ENCODE measurements around the gene ARHGAP26. TPM values are rescaled to one million over a fixed set of nuclear protein-coding genes. Genes with fewer than 3 reads are reported as not detected.

Gene ARHGAP26, protein sequence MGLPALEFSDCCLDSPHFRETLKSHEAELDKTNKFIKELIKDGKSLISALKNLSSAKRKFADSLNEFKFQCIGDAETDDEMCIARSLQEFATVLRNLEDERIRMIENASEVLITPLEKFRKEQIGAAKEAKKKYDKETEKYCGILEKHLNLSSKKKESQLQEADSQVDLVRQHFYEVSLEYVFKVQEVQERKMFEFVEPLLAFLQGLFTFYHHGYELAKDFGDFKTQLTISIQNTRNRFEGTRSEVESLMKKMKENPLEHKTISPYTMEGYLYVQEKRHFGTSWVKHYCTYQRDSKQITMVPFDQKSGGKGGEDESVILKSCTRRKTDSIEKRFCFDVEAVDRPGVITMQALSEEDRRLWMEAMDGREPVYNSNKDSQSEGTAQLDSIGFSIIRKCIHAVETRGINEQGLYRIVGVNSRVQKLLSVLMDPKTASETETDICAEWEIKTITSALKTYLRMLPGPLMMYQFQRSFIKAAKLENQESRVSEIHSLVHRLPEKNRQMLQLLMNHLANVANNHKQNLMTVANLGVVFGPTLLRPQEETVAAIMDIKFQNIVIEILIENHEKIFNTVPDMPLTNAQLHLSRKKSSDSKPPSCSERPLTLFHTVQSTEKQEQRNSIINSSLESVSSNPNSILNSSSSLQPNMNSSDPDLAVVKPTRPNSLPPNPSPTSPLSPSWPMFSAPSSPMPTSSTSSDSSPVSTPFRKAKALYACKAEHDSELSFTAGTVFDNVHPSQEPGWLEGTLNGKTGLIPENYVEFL
- total RNA-seq (2012; rRNA removed) = 2.0 and 6.1 TPM in 2 replicates

DNA sequence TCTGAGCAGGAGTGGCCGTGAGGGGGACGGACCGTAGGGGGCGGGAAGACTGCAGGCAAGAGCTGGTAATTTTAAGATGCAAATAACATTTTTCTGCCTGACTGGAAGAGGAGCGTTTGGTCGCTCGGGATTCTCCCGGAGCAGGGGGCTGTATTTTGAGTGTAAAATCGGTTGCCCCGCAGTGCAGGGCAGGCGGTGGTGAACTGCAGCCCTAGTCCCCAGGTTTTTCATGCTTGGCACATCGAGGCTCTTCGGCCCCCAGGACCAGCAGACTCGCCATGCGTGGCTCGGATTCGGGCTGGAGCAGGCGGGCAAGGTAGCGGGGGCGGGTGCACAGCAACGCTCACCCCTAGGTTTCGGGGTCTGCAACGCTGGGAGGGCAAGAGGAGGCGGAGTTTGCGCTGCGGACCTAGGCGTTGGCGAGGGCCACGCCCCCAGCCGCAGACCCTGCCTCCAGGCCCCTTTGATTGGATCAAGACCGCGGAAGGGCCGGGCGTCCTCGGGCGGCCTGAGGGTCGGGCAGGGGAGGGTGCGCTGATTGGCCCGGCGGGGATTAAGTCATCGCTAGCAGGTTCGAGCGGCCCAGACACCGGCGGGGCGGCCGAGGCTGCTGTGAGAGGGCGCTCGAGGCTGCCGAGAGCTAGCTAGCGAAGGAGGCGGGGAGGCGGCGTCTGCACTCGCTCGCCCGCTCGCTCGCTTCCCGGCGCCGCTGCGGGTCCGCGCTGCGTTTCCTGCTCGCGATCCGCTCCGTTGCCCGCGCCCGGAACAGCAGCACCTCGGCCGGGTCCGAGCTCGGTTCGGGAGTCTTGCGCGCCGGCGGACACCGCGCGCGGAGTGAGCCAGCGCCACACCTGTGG, at the start of gene ARHGAP26:
Gene ARHGAP26 (plus strand): TSS at position 585 of the 857 bp plus-strand sequence. CDS start 385 bp downstream, outside the sequence.
- H3K4me1 ChIP-seq (ENCODE audit: control insufficient read depth, insufficient read depth, low read length) = peaks cover 10% of the 10 kb centered on the region
- peak within 1 kb of the TSS; percentile 98 for H3K4me2 ChIP-seq (ENCODE audit: low read length)
- H3K9me3 ChIP-seq (replicated peaks; ENCODE audit: low read length) = no peaks in the 10 kb centered on the region
- H3K27me3 ChIP-seq (ENCODE audit: control insufficient read depth, insufficient read depth, low read length) = peaks cover 5% of the 10 kb centered on the region
- peak within 1 kb of the TSS; percentile 100 for H3K4me3 ChIP-seq (ENCODE audit: low read length)
- H3K36me3 ChIP-seq (ENCODE audit: insufficient read depth, low read length) = no peaks in the 10 kb centered on the region
- H3K9ac ChIP-seq (ENCODE audit: low read depth, low read length) = peak within 1 kb of the TSS; percentile 75

DNA sequence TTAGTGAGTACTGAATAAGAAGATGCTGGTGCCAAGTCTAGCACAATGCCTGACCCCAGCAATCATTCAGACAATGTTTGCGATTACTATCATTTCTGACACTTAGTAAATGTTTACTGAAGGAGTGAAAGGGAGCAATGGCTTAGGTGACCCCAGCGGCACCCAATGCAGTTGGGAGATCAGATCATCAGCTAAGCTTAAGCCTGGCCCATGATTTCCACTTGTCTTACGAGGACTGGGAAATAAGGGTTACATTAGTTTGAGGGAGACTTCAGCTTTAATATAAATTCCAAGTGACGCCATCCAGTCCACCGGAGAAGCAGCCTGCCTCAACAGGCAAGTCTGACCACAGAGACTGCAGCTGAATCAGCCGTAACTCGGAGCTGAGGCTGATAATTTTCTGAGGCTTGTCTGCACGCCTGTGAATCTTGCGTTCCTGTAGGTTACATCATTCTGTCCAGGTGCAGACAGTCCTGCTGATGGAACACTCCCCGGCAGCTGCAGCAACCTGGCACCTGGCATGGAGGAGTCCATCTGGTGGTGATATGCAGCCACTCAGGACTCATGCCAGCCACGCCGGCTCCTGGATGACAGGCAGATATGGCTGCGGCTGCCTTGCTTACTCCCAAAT, 49.4 kb upstream of the ARHGAP26 start:
- Histone ChIP-seq H3K9me3 (replicated peaks; ENCODE audit: low read length) (no peaks in the 10 kb centered on the region), H3K9ac (ENCODE audit: low read depth, low read length) (no peak overlapping the region), H3K4me1 (ENCODE audit: control insufficient read depth, insufficient read depth, low read length) (peaks cover 32% of the 10 kb centered on the region), H3K4me3 (ENCODE audit: low read length) (no peak overlapping the region), H3K4me2 (ENCODE audit: low read length) (peak overlapping the region; percentile 32), H3K27me3 (ENCODE audit: control insufficient read depth, insufficient read depth, low read length) (no peaks in the 10 kb centered on the region), H3K36me3 (ENCODE audit: insufficient read depth, low read length) (no peaks in the 10 kb centered on the region)

DNA sequence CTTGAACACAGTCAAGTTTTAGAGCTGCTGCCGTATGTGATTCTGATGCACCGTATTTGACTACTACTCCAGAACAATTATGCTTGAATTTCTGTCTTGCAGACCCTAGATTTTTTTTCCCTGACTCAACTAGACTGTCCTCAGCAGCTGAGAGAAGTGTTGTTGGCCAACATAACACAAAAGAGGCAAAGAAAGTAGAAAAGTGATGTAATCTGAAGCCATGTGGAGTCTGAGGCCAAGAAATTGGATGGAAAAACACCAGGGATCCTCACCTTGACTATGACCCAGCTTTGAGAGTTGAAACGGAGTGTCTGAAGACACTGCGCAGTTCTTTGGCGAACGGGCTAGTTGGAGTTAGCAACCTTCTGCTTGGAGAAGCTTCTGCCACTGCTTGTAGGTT, 48.0 kb upstream of the ARHGAP26 start:
- H3K9me3 ChIP-seq (replicated peaks; ENCODE audit: low read length) = no peaks in the 10 kb centered on the region
- H3K4me3 ChIP-seq (ENCODE audit: low read length) = no peak overlapping the region
- H3K36me3 ChIP-seq (ENCODE audit: insufficient read depth, low read length) = no peaks in the 10 kb centered on the region
- no peak overlapping the region for H3K4me2 ChIP-seq (ENCODE audit: low read length)
- H3K4me1 ChIP-seq (ENCODE audit: control insufficient read depth, insufficient read depth, low read length) = peaks cover 41% of the 10 kb centered on the region
- no peak overlapping the region for H3K9ac ChIP-seq (ENCODE audit: low read depth, low read length)
- H3K27me3 ChIP-seq (ENCODE audit: control insufficient read depth, insufficient read depth, low read length) = no peaks in the 10 kb centered on the region

DNA sequence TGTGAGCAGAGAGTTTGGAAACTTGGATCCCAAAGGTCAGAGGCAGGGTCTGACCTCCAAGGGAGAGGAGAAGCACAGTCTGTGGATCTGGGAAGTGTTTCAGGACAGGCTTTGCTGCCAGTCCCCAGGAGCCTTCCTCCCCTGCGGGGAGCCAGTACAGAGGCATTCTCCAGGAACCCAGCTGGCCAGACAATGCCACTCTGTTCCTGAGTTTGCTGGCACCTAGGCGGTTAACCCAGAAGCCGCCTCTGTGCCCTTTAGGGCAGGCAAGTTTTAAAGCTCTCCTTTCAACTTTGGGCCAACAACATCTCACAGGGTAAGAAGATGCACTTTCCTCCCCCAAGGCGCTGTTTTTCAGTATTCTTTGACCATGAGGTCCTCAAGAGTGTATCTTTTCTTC, 47.3 kb upstream of the ARHGAP26 start:
- no peak overlapping the region for H3K4me2 ChIP-seq (ENCODE audit: low read length)
- H3K9me3 ChIP-seq (replicated peaks; ENCODE audit: low read length) = no peaks in the 10 kb centered on the region
- no peaks in the 10 kb centered on the region for H3K36me3 ChIP-seq (ENCODE audit: insufficient read depth, low read length)
- H3K27me3 ChIP-seq (ENCODE audit: control insufficient read depth, insufficient read depth, low read length) = no peaks in the 10 kb centered on the region
- no peak overlapping the region for H3K4me3 ChIP-seq (ENCODE audit: low read length)
- H3K9ac ChIP-seq (ENCODE audit: low read depth, low read length) = no peak overlapping the region
- H3K4me1 ChIP-seq (ENCODE audit: control insufficient read depth, insufficient read depth, low read length) = peaks cover 44% of the 10 kb centered on the region

DNA sequence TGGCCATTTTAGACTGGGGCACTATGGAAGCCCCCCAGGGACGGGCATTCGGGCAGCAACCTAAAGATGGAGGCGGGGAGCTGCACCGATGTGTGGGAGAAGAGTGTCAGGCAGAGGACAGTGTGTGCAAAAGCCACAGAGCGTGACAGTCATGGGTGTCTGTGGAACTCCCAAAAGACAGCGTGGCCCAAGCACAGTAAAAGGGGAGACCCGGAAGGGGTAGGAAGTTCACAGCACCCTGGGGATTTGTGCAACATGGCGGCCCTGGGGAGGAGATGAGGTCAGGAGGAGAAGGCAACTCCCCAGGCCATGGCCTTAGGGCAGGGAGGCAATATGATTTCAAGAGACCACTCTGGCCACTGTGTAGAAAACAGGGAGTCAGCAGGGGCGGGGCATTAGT, 45.4 kb upstream of the ARHGAP26 start:
- Histone ChIP-seq H3K4me2 (ENCODE audit: low read length) (no peak overlapping the region), H3K27me3 (ENCODE audit: control insufficient read depth, insufficient read depth, low read length) (no peaks in the 10 kb centered on the region), H3K9me3 (replicated peaks; ENCODE audit: low read length) (no peaks in the 10 kb centered on the region), H3K9ac (ENCODE audit: low read depth, low read length) (peak overlapping the region; percentile 48), H3K4me1 (ENCODE audit: control insufficient read depth, insufficient read depth, low read length) (peaks cover 39% of the 10 kb centered on the region), H3K4me3 (ENCODE audit: low read length) (no peak overlapping the region), H3K36me3 (ENCODE audit: insufficient read depth, low read length) (no peaks in the 10 kb centered on the region)

DNA sequence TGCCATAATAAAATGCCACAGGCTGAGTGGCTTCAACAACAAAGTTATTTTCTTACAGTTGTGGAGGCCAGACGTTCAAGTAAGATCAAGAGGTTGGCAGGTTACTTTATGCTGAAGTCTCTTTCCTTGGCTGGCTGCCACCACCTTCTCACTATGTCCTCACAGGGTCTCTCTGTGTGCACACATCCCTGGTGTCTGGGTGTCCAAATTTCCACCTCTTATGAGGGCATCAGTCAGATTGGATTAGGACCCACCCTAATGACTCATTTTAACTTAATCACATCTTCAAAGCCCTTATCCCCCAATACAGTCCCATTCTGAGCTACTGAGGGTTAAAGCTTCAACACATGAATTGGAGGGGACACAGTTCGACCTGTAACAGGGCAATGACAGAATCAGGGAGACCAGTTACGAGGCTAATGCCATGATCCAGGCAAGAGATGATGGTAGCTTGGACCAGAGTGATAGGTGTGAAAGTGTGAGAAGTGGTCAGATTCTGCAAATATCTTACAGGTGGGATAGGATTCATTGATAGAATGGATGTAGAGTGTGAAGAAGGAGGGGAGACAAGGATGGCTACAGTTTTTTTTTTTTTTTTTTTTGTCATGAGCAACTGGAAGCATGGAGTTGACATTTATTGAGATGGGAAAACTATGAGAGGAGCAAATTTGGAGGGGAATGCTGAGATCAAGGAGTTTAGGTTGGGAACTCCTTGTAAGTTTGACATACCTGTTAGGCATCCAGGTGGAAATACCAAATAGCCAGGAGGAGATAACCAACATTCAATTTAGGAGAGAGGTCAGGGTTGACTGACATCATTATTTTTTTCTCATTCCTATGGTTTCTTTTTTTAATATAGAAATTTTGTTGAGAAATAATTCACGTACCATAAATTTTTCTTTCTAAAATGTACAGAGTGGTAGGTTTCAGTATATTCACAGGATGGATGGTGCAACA, 44.7 kb upstream of the ARHGAP26 start:
- no peaks in the 10 kb centered on the region for H3K27me3 ChIP-seq (ENCODE audit: control insufficient read depth, insufficient read depth, low read length)
- no peaks in the 10 kb centered on the region for H3K9me3 ChIP-seq (replicated peaks; ENCODE audit: low read length)
- H3K4me1 ChIP-seq (ENCODE audit: control insufficient read depth, insufficient read depth, low read length) = peaks cover 32% of the 10 kb centered on the region
- no peaks in the 10 kb centered on the region for H3K36me3 ChIP-seq (ENCODE audit: insufficient read depth, low read length)
- peak overlapping the region; percentile 22 for H3K4me3 ChIP-seq (ENCODE audit: low read length)
- peak overlapping the region; percentile 48 for H3K9ac ChIP-seq (ENCODE audit: low read depth, low read length)
- H3K4me2 ChIP-seq (ENCODE audit: low read length) = peak overlapping the region; percentile 56

DNA sequence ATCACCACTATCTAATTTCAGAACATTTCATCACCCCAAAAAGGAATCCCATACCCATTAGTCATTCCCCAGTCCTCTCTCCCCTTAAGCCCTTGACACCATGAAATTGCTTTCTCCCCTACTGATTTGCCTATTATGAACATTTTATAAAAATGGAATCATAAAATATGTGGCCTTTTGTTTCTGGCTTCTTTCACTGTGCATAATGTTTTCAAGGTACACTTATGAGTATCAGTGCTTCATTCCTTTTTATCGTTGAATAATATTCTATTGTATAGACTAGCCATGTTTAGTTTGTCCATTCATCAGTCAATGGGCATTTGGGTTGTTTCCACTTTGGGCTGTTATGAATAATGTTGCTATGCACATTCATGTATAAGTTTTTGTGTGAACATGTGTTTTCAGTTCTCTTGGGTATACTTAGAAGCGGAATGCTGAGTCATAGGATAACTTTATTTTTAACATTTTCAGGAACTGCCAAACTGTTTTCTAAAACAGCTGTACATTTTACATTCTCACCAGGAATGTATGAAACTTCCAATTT, 43.9 kb upstream of the ARHGAP26 start:
- H3K4me1 ChIP-seq (ENCODE audit: control insufficient read depth, insufficient read depth, low read length) = peaks cover 31% of the 10 kb centered on the region
- no peaks in the 10 kb centered on the region for H3K27me3 ChIP-seq (ENCODE audit: control insufficient read depth, insufficient read depth, low read length)
- H3K9ac ChIP-seq (ENCODE audit: low read depth, low read length) = peak overlapping the region; percentile 74
- no peak overlapping the region for H3K4me3 ChIP-seq (ENCODE audit: low read length)
- no peaks in the 10 kb centered on the region for H3K36me3 ChIP-seq (ENCODE audit: insufficient read depth, low read length)
- H3K4me2 ChIP-seq (ENCODE audit: low read length) = peak overlapping the region; percentile 58
- no peaks in the 10 kb centered on the region for H3K9me3 ChIP-seq (replicated peaks; ENCODE audit: low read length)

DNA sequence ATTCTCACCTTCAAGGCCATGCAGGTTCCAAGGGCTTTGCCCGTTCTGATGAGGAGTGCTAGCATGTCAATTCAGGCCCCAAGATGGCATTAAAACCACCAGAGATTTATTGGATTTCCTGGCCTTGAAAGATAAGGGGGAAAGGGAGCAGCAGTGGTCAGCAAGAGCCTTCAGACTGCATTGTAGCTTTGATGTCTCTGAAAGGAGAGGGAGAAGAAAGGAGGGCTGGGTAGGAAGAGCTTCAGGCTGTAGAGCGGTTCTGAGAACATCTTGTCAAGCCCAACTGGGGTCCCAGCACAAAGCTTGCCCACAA, 42.5 kb upstream of the ARHGAP26 start:
- peaks cover 31% of the 10 kb centered on the region for H3K4me1 ChIP-seq (ENCODE audit: control insufficient read depth, insufficient read depth, low read length)
- H3K27me3 ChIP-seq (ENCODE audit: control insufficient read depth, insufficient read depth, low read length) = no peaks in the 10 kb centered on the region
- peak overlapping the region; percentile 74 for H3K9ac ChIP-seq (ENCODE audit: low read depth, low read length)
- H3K4me3 ChIP-seq (ENCODE audit: low read length) = no peak overlapping the region
- no peaks in the 10 kb centered on the region for H3K36me3 ChIP-seq (ENCODE audit: insufficient read depth, low read length)
- H3K4me2 ChIP-seq (ENCODE audit: low read length) = no peak overlapping the region
- no peaks in the 10 kb centered on the region for H3K9me3 ChIP-seq (replicated peaks; ENCODE audit: low read length)

DNA sequence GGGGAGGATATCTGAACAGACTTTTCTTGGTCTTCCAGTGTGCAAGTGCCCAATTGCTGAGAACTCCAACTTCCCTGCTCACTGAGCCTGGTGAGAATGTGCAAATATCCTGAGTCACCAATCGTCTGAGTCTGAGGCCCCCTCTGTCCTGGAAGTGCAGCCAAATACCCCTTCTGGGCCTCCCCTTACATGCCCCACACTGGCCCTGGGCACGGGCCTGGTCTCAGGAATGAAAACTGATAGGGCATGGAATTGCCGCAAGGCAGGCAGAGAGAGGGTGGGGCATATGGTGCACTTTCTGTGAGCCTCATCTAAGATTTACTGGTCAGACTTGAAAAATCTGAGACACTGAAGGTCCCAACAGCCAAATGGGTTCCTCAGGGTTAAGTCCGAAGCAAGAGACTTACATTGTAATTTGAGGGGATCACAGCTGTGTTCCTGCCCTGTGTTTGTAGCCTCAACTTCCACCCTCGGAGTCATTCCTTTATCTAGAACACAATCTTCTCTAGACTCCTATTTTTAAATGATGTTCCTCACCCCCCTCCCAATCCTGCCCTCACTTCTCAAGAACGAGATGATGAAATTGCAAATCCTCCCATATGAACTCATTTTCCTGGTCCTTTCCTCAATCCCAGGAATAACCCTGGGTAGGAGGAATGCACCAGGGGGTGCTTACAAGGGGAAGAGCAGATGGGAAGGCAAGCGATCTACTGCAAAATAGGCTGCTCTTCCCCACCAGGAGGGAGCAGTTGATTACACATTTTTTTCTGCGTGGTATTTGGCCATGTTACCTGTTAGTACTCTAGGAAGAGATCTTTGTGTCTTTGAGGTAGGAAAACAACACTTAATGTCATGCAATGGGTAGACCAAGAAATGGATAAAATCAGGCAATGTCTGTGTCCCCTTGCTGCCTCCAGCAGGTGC, 34.6 kb upstream of the ARHGAP26 start:
- no peak overlapping the region for H3K4me2 ChIP-seq (ENCODE audit: low read length)
- H3K4me1 ChIP-seq (ENCODE audit: control insufficient read depth, insufficient read depth, low read length) = no peaks in the 10 kb centered on the region
- H3K27me3 ChIP-seq (ENCODE audit: control insufficient read depth, insufficient read depth, low read length) = no peaks in the 10 kb centered on the region
- no peak overlapping the region for H3K4me3 ChIP-seq (ENCODE audit: low read length)
- no peaks in the 10 kb centered on the region for H3K36me3 ChIP-seq (ENCODE audit: insufficient read depth, low read length)
- H3K9ac ChIP-seq (ENCODE audit: low read depth, low read length) = no peak overlapping the region
- H3K9me3 ChIP-seq (replicated peaks; ENCODE audit: low read length) = no peaks in the 10 kb centered on the region
